Transverse colon (tissue), 4 donors: ENCODE measurements around the gene PRICKLE4. TPM values are rescaled to one million over a fixed set of nuclear protein-coding genes. Genes with fewer than 3 reads are reported as not detected.

Experiments
- DNase-seq: peaks from one replicate; pipeline ENCODE4 v3.0.0-alpha.2; 2019
- H3K27ac ChIP-seq, 4 donors: fragments of 200-600 bp; sonication (generic); 2 replicates each; pipeline ENCODE4 v1.5.1; 2016 to 2018; ENCODE audit warnings: inconsistent platforms in 4 of 4
- H3K27me3 ChIP-seq: fragments of 200-600 bp; sonication (generic); 2 replicates; pipeline ENCODE4 v1.5.1; 2017; ENCODE audit warnings: inconsistent platforms
- H3K36me3 ChIP-seq, 4 donors: fragments of 200-600 bp; sonication (generic); 2 replicates each; pipeline ENCODE4 v1.5.1; 2017 to 2019; ENCODE audit warnings: inconsistent platforms in 4 of 4
- H3K4me1 ChIP-seq, 4 donors: fragments of 200-600 bp; sonication (generic); 2 replicates each; pipeline ENCODE4 v1.5.1; 2017 to 2020; ENCODE audit warnings: inconsistent platforms in 4 of 4
- H3K4me3 ChIP-seq, 4 donors: fragments of 200-600 bp; sonication (generic); 1 replicate in 1 of 4; 2 replicates in 3 of 4; pipeline versions ENCODE4 v1.5.1 to v1.6.1; 2017 to 2019; ENCODE audit warnings: inconsistent platforms in 4 of 4
- H3K9me3 ChIP-seq, 2 donors: fragments of 200-600 bp; sonication (generic); 2 replicates each; pipeline ENCODE4 v1.5.1; 2017 to 2019; ENCODE audit warnings: inconsistent platforms in 2 of 2
- EP300 ChIP-seq: sonication (generic); formaldehyde crosslinking; IDR thresholded peaks from one replicate; pipeline ENCODE4 v1.6.1; 2017; ENCODE audit warnings: antibody characterized with exemption, low read depth
- POLR2A ChIP-seq: fragments of 450-650 bp; IDR thresholded peaks from one replicate; pipeline ENCODE4 v1.6.1; 2016; ENCODE audit warnings: antibody characterized with exemption, mild to moderate bottlenecking, moderate library complexity
- POLR2AphosphoS5 ChIP-seq, 3 donors: sonication (generic); formaldehyde crosslinking; IDR thresholded peaks; one replicate each; pipeline ENCODE4 v1.6.1; 2016; ENCODE audit warnings: antibody characterized with exemption in 3 of 3
- WGBS, 2 donors: methylation state at CpG; one replicate each; pipeline ENCODE4 v1.1.5; 2018; ENCODE audit warnings: low coverage in 1 of 2; 5-methylcytosine and 5-hydroxymethylcytosine counted together
- in situ Hi-C, 4 donors: fragments of 200-750 bp; cut with MboI; loops; one replicate each; pipeline versions ENCODE4 v1.15.0 to v1.15.1; 2017; ENCODE audit warnings: low sequenced_read_pairs in 3 of 4, low pct_ligation_motif_present in 1 of 4, low pct_unique_long_range_greater_than_20kb in 1 of 4
- intact Hi-C: fragments of 100-400 bp; cut with DNase I; formaldehyde crosslinking; loops from one replicate; pipeline ENCODE4 v1.15.1; 2023; ENCODE audit warnings: low total_unique reads
- total RNA-seq, 4 donors: library from RNA; depleted of rRNA; stranded (reverse); fragments of >200 nt; gene quantifications; one replicate each; pipeline ENCODE4 v1.1.0, GENCODE V29; 2016
- TF ChIP-seq, protein P1 (sequence below), 5 experiments: fragments of 200-600 bp in 3 of 5; fragments of 450-650 bp in 2 of 5; sonication (generic) in 3 of 5; IDR thresholded peaks; 1 replicate in 2 of 5; 2 replicates in 3 of 5; pipeline ENCODE4 v1.5.1; 2016 to 2017; ENCODE audit warnings: antibody characterized with exemption in 5 of 5, inconsistent platforms in 3 of 5, mild to moderate bottlenecking in 2 of 5, moderate library complexity in 1 of 5

The PRICKLE4 gene
- total RNA-seq, 4 donors from 2014 or later = 6.7 to 52.0 (median 21.0) TPM

DNA sequence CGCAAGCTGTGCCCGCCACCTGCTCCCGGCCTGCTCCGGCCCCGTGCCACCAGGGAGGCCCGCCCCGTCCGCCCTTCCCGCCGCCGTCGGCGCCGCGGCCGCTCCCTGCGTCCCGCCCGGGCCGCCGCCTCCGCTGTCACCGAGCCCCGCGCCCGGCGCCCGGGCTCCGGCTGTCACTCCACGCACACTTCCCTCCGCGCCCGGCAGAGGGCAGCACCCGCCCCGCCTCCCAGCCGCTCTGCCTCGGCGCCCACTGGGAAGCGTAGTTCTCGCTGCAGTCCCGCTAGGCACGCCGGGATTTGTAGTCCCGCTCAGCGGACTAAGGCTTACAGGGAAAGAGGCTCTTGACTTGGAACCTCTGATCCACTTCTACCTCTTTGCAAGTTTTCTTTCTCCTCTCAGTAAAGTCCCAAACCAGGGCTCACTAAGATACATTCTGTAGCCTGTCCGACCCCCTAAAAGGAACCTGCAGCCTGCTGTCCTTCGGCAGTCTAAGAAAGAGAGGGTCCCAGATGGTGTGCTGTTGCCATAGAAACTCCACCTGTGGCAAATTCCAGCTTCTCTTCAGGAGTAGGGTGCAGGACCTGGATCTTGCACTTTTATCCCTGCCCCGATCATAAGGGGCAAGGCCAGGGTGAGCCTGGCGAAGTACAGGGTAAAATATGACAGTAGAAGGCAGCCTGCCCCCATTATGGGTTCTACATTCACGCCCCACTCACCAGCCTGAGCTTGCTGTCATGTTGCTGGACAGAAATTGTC lies 45.0 kb upstream of the PRICKLE4 start, which contains the start of gene TFEB:
TFEB (minus strand) TSS at position 182 of the 759 bp plus-strand sequence. CDS start 44,395 bp downstream, outside the sequence.
- intact Hi-C loops = loop anchor here (1.0 to 2.0 kb wide), 2 partner anchors 21 to 29 kb away; no protein-coding TSS in a partner anchor
- peak; percentile 96 for DNase-seq
- no peaks in the 10 kb centered on the region for H3K9me3 ChIP-seq
- TF ChIP-seq POLR2AphosphoS5 (IDR thresholded peaks at IDR 0.05) (peak; percentile 69 to 72 (median 71)), EP300 (no peak), POLR2A (no peak)
- TF ChIP-seq, protein P1, sequence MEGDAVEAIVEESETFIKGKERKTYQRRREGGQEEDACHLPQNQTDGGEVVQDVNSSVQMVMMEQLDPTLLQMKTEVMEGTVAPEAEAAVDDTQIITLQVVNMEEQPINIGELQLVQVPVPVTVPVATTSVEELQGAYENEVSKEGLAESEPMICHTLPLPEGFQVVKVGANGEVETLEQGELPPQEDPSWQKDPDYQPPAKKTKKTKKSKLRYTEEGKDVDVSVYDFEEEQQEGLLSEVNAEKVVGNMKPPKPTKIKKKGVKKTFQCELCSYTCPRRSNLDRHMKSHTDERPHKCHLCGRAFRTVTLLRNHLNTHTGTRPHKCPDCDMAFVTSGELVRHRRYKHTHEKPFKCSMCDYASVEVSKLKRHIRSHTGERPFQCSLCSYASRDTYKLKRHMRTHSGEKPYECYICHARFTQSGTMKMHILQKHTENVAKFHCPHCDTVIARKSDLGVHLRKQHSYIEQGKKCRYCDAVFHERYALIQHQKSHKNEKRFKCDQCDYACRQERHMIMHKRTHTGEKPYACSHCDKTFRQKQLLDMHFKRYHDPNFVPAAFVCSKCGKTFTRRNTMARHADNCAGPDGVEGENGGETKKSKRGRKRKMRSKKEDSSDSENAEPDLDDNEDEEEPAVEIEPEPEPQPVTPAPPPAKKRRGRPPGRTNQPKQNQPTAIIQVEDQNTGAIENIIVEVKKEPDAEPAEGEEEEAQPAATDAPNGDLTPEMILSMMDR (IDR thresholded peaks at IDR 0.05) = peak; percentile 76 to 94 (median 88)
- no peaks in the 10 kb centered on the region for H3K36me3 ChIP-seq
- H3K4me1 ChIP-seq = peaks cover 26 to 41% (median 31%) of the 10 kb centered on the region in 4 donors
- in situ Hi-C loops = no loop called here
- 8 to 100% methylated on average over 1 to 47 of the region's 50 CpGs for WGBS, 2 donors
- peak within 1 kb of the TSS; percentile 79 to 98 (median 86) for H3K4me3 ChIP-seq
- peak within 1 kb of the TSS; percentile 97 to 98 (median 98) for H3K27ac ChIP-seq
- H3K27me3 ChIP-seq = no peaks in the 10 kb centered on the region

DNA sequence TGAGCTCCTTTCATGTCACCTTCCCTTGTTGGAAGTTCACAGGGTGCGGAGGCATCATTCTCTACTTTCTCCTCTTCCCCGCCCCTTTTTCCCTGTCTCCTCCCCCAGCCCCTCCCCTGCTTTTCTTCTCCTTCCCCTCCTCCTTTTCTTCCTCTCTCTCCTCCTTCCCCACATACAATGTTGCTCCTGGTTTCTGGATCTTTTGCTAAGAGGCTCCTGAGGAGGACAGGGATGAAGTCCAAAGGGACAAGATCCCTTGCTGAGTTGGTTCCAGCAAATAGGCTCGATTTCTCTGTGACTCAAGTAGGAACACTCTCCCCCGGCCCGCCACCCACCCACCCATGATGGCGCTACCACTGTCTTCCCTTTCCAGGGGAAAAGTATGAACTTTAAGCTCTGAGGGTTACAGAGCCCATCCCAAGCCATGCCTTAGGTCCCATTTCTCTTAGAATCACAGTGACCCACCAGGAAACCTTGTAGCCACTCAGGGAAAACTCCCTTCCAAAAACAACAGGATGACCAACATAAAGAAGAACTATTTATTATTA lies 44.3 kb upstream of the PRICKLE4 start:
- Histone ChIP-seq H3K4me1 (peaks cover 25 to 40% (median 32%) of the 10 kb centered on the region in 4 donors), H3K27ac (peak overlapping the region in 2 of 4 donors; percentile 98), H3K36me3 (no peaks in the 10 kb centered on the region), H3K9me3 (no peaks in the 10 kb centered on the region), H3K4me3 (no peak overlapping the region), H3K27me3 (no peaks in the 10 kb centered on the region)
- intact Hi-C loops = no loop called here
- in situ Hi-C loops = no loop called here
- no peak for DNase-seq
- TF ChIP-seq POLR2A (no peak), POLR2AphosphoS5 (IDR thresholded peaks at IDR 0.05) (no peak), EP300 (no peak)
- TF ChIP-seq, protein P1 (IDR thresholded peaks at IDR 0.05) = no peak
- WGBS, 2 donors = 48 to 72% methylated on average over 3 to 6 of the region's 6 CpGs

DNA sequence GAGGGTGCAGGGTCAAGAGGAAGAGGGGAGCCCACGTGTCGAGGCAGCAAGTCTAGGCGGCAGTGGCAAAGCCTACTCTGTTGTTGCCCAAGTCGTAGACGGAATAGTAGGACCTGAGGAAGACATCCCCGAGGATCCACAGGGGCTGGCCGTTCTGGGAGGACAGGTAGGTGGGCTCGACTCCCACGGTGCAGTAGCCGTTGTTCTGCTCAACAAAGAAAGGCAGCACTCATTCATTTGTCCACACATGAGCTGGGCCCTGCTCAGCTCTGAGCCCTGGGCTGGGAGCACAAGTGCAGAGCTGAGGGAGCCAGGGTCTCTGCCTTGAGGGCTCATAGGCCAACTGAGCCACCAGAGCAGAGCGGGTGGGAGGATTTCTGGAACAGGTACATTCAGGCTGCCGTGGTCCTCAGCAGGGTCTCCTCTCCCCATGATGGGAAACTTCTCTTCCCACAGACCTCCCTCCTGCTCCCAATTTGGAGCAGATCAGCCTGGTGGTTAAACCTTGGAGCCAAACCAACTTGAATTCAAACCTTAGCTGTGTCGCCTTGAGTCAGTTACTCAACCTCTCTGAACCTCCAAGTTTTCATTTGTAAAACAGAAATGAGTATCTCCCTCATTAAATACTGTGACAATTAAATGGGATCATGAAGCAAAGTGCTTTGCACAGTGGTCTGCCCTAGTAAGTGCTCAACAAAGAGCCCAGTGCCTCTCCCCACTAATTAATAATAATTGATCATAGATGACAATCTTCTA lies 43.6 kb upstream of the PRICKLE4 start:
- Histone ChIP-seq H3K27me3 (no peaks in the 10 kb centered on the region), H3K36me3 (no peaks in the 10 kb centered on the region), H3K4me1 (peaks cover 25 to 39% (median 36%) of the 10 kb centered on the region in 4 donors), H3K4me3 (no peak overlapping the region), H3K27ac (no peak overlapping the region), H3K9me3 (no peaks in the 10 kb centered on the region)
- no peak for DNase-seq
- WGBS, 2 donors = 90% methylated on average over 13 of the region's 13 CpGs; no CpG with 5 or more reads in 1 of the 2 donors
- in situ Hi-C loops (no loop called here), intact Hi-C loops (no loop called here)
- TF ChIP-seq POLR2A (no peak), POLR2AphosphoS5 (IDR thresholded peaks at IDR 0.05) (no peak), EP300 (no peak)
- TF ChIP-seq, protein P1 (IDR thresholded peaks at IDR 0.05) = no peak

DNA sequence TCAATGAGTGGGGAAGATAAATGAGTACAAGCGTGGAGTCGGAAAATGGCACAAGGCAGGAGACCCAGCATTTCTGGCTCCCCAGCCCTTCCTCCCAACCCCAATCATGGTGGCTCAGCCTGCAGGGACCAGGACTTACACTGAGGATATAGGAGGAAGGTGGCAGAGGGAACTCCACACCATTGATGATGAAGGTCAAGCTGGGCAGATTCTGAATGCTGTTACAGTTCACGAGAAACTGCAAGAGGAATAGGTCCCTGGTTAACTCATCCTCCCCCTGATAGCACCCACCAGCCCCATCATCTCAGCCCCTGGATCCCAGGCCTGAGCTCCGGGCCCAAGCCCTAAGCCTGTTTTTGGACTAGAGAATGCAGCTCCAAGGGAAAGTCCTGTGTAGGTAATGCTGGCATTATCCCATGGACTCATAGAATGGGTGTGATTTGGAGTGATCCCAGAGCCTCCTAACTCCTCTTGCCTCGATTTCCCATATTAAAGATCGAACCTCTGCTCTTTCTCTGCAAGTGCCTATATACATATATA lies 42.9 kb upstream of the PRICKLE4 start:
- Histone ChIP-seq H3K4me1 (peaks cover 24 to 41% (median 37%) of the 10 kb centered on the region in 4 donors), H3K27ac (no peak overlapping the region), H3K27me3 (no peaks in the 10 kb centered on the region), H3K4me3 (no peak overlapping the region), H3K36me3 (no peaks in the 10 kb centered on the region), H3K9me3 (no peaks in the 10 kb centered on the region)
- no peak for DNase-seq
- intact Hi-C loops (no loop called here), in situ Hi-C loops (no loop called here)
- TF ChIP-seq, protein P1 (IDR thresholded peaks at IDR 0.05) = no peak
- TF ChIP-seq EP300 (no peak), POLR2A (no peak)
- WGBS, 2 donors = 87 to 91% methylated on average over 5 to 6 of the region's 6 CpGs
